ENCODE measurements around the gene WBP1L.
A peak's percentile ranks its signal among the peaks of the same experiment; 100 is the strongest.
"Not testable (repeated sequence)": the region's sequence is repeated elsewhere in the genome, so short reads cannot be mapped to it uniquely, and the experiment has no call there.

WBP1L gene

GRCh38 chr10:102801978-102802377 is 58.2 kb downstream of the WBP1L start:
- no peak for DNase-seq (ENCODE audit: insufficient read length, low spot score)

GRCh38 chr10:102802920-102803534 is 59.3 kb downstream of the WBP1L start:
- FAIRE-seq (peak; percentile 33), DNase-seq (ENCODE audit: insufficient read length, low spot score) (no peak)

More at GRCh38 chr10:102801978-102802377, 58.2 kb downstream of the WBP1L start:
- no peak for FAIRE-seq

- DNase-seq (ENCODE audit: insufficient read length, low spot score) (no peak), FAIRE-seq (no peak)
These were observed 60.8 kb downstream of the WBP1L start for GRCh38 chr10:102804382-102805055.

- FAIRE-seq, result no peak
- no peak for DNase-seq (ENCODE audit: insufficient read length, low spot score)
These were observed 64.6 kb downstream of the WBP1L start for GRCh38 chr10:102808380-102808779.

- FAIRE-seq, result no peak
- no peak for DNase-seq (ENCODE audit: insufficient read length, low spot score)
These were observed 67.6 kb downstream of the WBP1L start for GRCh38 chr10:102811346-102811745.

- no peak for DNase-seq (ENCODE audit: insufficient read length, low spot score)
- FAIRE-seq, result no peak
These were observed 68.6 kb downstream of the WBP1L start for GRCh38 chr10:102812231-102812876.

GRCh38 chr10:102813017-102813541 is 69.3 kb downstream of the WBP1L start:
- FAIRE-seq (no peak), DNase-seq (ENCODE audit: insufficient read length, low spot score) (no peak)

- FAIRE-seq, result no peak
- no peak for DNase-seq (ENCODE audit: insufficient read length, low spot score)
These were observed 70.1 kb downstream of the WBP1L start for GRCh38 chr10:102813734-102814452.

- DNase-seq (ENCODE audit: insufficient read length, low spot score) (no peak), FAIRE-seq (no peak)
These were observed 70.7 kb downstream of the WBP1L start for GRCh38 chr10:102814453-102814871.

GRCh38 chr10:102814873-102815661 is 71.3 kb downstream of the WBP1L start:
- FAIRE-seq (no peak), DNase-seq (ENCODE audit: insufficient read length, low spot score) (no peak)

GRCh38 chr10:102815790-102816549 is 72.2 kb downstream of the WBP1L start:
- DNase-seq (ENCODE audit: insufficient read length, low spot score) (no peak), FAIRE-seq (no peak)

GRCh38 chr10:102817175-102817574 is 73.4 kb downstream of the WBP1L start:
- no peak for FAIRE-seq
- DNase-seq (ENCODE audit: insufficient read length, low spot score), result no peak

GRCh38 chr10:102819054-102819453 is 75.3 kb downstream of the WBP1L start:
- no peak for DNase-seq (ENCODE audit: insufficient read length, low spot score)
- no peak for FAIRE-seq

- DNase-seq (ENCODE audit: insufficient read length, low spot score); FAIRE-seq: not testable (repeated sequence)
These were observed 76.3 kb downstream of the WBP1L start for GRCh38 chr10:102820008-102820407.

- DNase-seq (ENCODE audit: insufficient read length, low spot score) (no peak), FAIRE-seq (no peak)
These were observed 78.5 kb downstream of the WBP1L start for GRCh38 chr10:102822222-102822621.

GRCh38 chr10:102824664-102825063 is 80.9 kb downstream of the WBP1L start:
- FAIRE-seq (no peak), DNase-seq (ENCODE audit: insufficient read length, low spot score) (no peak)

- no peak for DNase-seq (ENCODE audit: insufficient read length, low spot score)
- FAIRE-seq, result no peak
These were observed 82.5 kb downstream of the WBP1L start for GRCh38 chr10:102826148-102826796.

GRCh38 chr10:102827597-102827975 is 83.8 kb downstream of the WBP1L start:
- DNase-seq (ENCODE audit: insufficient read length, low spot score) (no peak), FAIRE-seq (no peak)

All from GM19239 (cell line).